OCI-LY1 (cell line): ENCODE results near the gene BMP6.

Experiments
- H2AFZ ChIP-seq: fragments of 200-600 bp; sonication (generic), shearing (Covaris generic); 2 replicates; pipeline ENCODE4 v1.6.0; 2014; ENCODE audit warnings: antibody characterized with exemption, mild to moderate bottlenecking, low read length
- H3F3A ChIP-seq: fragments of 200-600 bp; sonication (generic), shearing (Covaris generic); 2 replicates; pipeline ENCODE4 v1.6.0; 2014; ENCODE audit warnings: mild to moderate bottlenecking, antibody characterized with exemption, low read length, moderate library complexity; ENCODE audit not compliant: insufficient read depth
- H3K27ac ChIP-seq: fragments of 200-600 bp; sonication (generic); 2 replicates; pipeline ENCODE4 v1.5.1; 2014; ENCODE audit warnings: low read length, mixed run types, mild to moderate bottlenecking, low read depth; ENCODE audit not compliant: poor library complexity, severe bottlenecking
- H3K27me3 ChIP-seq: fragments of 200-600 bp; sonication (generic); 2 replicates; pipeline ENCODE4 v1.6.0; 2014; ENCODE audit warnings: antibody characterized with exemption, mild to moderate bottlenecking, low read length, moderate library complexity; ENCODE audit not compliant: insufficient read depth
- H3K36me3 ChIP-seq: fragments of 200-600 bp; sonication (generic); 2 replicates; pipeline ENCODE4 v1.6.1; 2014; ENCODE audit warnings: mild to moderate bottlenecking, antibody characterized with exemption, low read length, moderate library complexity, mixed read lengths; ENCODE audit not compliant: insufficient read depth
- H3K4me1 ChIP-seq: fragments of 200-600 bp; sonication (generic); 2 replicates; pipeline ENCODE4 v1.5.1; 2014; ENCODE audit warnings: mild to moderate bottlenecking, low read length, moderate library complexity; ENCODE audit not compliant: insufficient read depth, severe bottlenecking
- H3K4me2 ChIP-seq: fragments of 200-600 bp; sonication (generic), shearing (Covaris generic); 2 replicates; pipeline ENCODE4 v1.6.1; 2014; ENCODE audit warnings: low read length
- H3K4me3 ChIP-seq: fragments of 200-600 bp; sonication (generic); 2 replicates; pipeline ENCODE4 v1.5.1; 2014; ENCODE audit warnings: low read length, low read depth, mild to moderate bottlenecking, mixed read lengths; ENCODE audit not compliant: poor library complexity, severe bottlenecking
- H3K79me2 ChIP-seq: fragments of 200-600 bp; shearing (Covaris generic); 2 replicates; pipeline ENCODE4 v1.6.1; 2016; ENCODE audit warnings: mixed run types, low read length, mixed read lengths; ENCODE audit not compliant: insufficient read depth
- H3K9ac ChIP-seq: fragments of 200-600 bp; sonication (generic), shearing (Covaris generic); 2 replicates; pipeline ENCODE4 v1.6.1; 2014; ENCODE audit warnings: mild to moderate bottlenecking, low read length, mixed read lengths
- H3K9me2 ChIP-seq: fragments of 200-600 bp; sonication (generic), shearing (Covaris generic); 2 replicates; pipeline ENCODE4 v1.6.1; 2014; ENCODE audit warnings: low read depth, mild to moderate bottlenecking, low read length, mixed read lengths
- H3K9me3 ChIP-seq: fragments of 200-600 bp; shearing (Covaris generic); 2 replicates; pipeline ENCODE4 v1.6.1; 2014; ENCODE audit warnings: low read length, mixed read lengths
- H4K20me1 ChIP-seq: fragments of 200-600 bp; sonication (generic), shearing (Covaris generic); 2 replicates; pipeline ENCODE4 v1.6.0; 2016; ENCODE audit warnings: mild to moderate bottlenecking, low read length; ENCODE audit not compliant: insufficient read depth
- EZH2 ChIP-seq: fragments of 200-600 bp; sonication (generic), shearing (Covaris generic); IDR thresholded peaks from 2 replicates; pipeline ENCODE4 v1.8.0; 2017; ENCODE audit warnings: borderline replicate concordance, mixed run types, mild to moderate bottlenecking, antibody characterized with exemption, low read length, moderate library complexity, mixed read lengths
- TF ChIP-seq, protein P1 (sequence below): fragments of 200-600 bp; sonication (generic), shearing (Covaris generic); IDR thresholded peaks from 2 replicates; pipeline ENCODE4 v1.5.1; 2017; ENCODE audit warnings: mild to moderate bottlenecking, antibody characterized with exemption, low read length, moderate library complexity, mixed read lengths

Gene BMP6

DNA sequence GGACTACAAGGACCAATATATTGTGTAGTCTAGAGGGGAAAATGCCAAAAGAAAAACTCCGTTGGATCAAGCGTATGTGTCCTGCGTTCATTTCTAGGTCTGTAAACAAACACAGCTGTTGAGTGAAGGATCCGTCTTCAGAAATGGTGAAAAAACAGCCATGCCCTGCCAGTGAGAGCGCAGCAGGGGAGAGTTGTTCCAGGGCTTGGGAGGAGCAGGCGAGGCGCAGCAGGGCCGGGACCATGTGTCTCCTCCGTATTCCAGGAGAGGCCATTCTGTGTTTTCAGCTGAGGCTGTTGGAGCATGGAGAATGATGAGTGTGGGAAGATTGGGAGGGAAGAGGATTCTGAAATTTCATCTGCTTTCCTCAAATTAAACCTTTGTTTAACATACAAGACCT, 38.0 kb downstream of the BMP6 start:
- Histone ChIP-seq H3K9ac (no peak overlapping the region), H4K20me1 (no peaks in the 10 kb centered on the region), H3K36me3 (no peaks in the 10 kb centered on the region), H3K4me2 (no peak overlapping the region), H2AFZ (no peak overlapping the region), H3K27me3 (no peaks in the 10 kb centered on the region), H3K79me2 (no peaks in the 10 kb centered on the region), H3K4me1 (no peaks in the 10 kb centered on the region), H3F3A (no peaks in the 10 kb centered on the region), H3K27ac (no peak overlapping the region), H3K9me2 (no peaks in the 10 kb centered on the region), H3K4me3 (no peak overlapping the region), H3K9me3 (no peaks in the 10 kb centered on the region)
- TF ChIP-seq, protein P1, sequence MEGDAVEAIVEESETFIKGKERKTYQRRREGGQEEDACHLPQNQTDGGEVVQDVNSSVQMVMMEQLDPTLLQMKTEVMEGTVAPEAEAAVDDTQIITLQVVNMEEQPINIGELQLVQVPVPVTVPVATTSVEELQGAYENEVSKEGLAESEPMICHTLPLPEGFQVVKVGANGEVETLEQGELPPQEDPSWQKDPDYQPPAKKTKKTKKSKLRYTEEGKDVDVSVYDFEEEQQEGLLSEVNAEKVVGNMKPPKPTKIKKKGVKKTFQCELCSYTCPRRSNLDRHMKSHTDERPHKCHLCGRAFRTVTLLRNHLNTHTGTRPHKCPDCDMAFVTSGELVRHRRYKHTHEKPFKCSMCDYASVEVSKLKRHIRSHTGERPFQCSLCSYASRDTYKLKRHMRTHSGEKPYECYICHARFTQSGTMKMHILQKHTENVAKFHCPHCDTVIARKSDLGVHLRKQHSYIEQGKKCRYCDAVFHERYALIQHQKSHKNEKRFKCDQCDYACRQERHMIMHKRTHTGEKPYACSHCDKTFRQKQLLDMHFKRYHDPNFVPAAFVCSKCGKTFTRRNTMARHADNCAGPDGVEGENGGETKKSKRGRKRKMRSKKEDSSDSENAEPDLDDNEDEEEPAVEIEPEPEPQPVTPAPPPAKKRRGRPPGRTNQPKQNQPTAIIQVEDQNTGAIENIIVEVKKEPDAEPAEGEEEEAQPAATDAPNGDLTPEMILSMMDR, result no peak
- no peak for TF ChIP-seq EZH2

DNA sequence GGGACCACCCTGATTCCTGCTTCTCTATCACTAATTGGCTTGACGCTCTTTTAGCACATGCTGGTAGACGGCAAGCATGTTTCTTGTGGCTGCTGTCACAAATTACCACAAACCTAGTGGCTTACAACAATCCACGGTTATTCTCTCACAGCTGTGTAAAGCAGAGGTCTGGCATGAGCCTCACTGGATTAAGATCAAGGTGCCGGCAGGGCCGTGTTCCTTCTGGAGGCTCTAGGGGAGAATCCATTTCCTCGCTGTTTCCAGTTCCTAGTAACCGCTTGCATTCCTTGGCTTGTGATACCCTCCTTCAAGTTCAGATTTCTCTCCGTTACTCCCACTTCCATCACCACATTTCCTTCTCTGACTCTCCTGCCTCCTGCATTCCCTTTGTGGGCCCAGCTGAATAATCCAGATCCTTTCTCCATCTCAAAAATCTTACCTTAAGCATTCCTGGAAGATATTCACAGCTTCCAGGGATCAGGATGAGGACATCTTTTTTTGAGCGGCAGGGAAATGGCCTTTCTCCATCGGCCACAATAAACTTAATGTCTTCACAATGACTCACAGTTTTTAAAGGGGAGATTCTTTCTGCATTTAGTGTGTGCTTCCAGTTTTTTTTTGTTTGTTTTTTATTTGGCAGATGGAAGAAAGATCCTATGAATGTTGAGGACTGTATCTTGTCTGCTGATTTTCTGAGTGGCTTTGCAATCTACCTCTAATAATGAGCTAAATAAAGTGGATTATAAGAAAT, 39.9 kb downstream of the BMP6 start:
- no peak for TF ChIP-seq EZH2
- TF ChIP-seq, protein P1, result no peak
- Histone ChIP-seq H3K79me2 (no peaks in the 10 kb centered on the region), H3K9me2 (no peaks in the 10 kb centered on the region)

DNA sequence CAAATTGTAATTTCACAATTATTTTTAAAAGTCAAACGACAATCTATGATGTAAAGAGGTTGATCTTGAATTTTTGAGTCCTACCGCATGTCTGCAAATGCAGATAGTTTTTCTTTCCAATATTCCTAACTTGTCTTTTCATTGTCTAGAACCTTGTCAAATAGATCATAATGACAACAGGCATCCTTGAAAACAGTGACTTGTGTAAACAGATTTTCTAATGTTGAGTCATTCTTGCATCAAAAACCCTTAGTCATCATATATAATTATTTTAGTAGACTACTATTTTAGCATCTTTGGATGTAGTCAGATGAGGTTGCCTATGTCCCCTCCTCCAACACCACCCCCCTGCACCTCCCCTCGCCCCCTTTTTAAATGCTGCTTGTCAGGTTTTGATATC, 43.8 kb downstream of the BMP6 start:
- no peak overlapping the region for H3K9ac ChIP-seq
- H3K27me3 ChIP-seq, result peaks cover 4% of the 10 kb centered on the region; the same call in 1 of the 2 replicates
- no peaks in the 10 kb centered on the region for H3K79me2 ChIP-seq

More for the DNA sequence above, 39.9 kb downstream of the BMP6 start:
- no peak overlapping the region for H3K4me3 ChIP-seq
- no peaks in the 10 kb centered on the region for H3F3A ChIP-seq
- no peaks in the 10 kb centered on the region for H4K20me1 ChIP-seq
- H3K9ac ChIP-seq, result no peak overlapping the region
- no peaks in the 10 kb centered on the region for H3K4me1 ChIP-seq
- H3K36me3 ChIP-seq, result no peaks in the 10 kb centered on the region
- no peaks in the 10 kb centered on the region for H3K9me3 ChIP-seq
- H3K27me3 ChIP-seq, result no peaks in the 10 kb centered on the region
- H3K27ac ChIP-seq, result no peak overlapping the region
- no peak overlapping the region for H2AFZ ChIP-seq
- H3K4me2 ChIP-seq, result no peak overlapping the region

More for the DNA sequence above, 43.8 kb downstream of the BMP6 start:
- no peaks in the 10 kb centered on the region for H3K4me1 ChIP-seq
- H4K20me1 ChIP-seq, result no peaks in the 10 kb centered on the region
- no peaks in the 10 kb centered on the region for H3K9me3 ChIP-seq
- no peaks in the 10 kb centered on the region for H3K36me3 ChIP-seq
- no peaks in the 10 kb centered on the region for H3K9me2 ChIP-seq
- no peak overlapping the region for H3K4me2 ChIP-seq
- no peak overlapping the region for H3K27ac ChIP-seq
- no peak overlapping the region for H2AFZ ChIP-seq
- no peak overlapping the region for H3K4me3 ChIP-seq
- H3F3A ChIP-seq, result no peaks in the 10 kb centered on the region
- no peak for TF ChIP-seq EZH2
- TF ChIP-seq, protein P1, result no peak
